Right renal cortex interstitium (tissue), 3 donors: ENCODE results near the gene FAS. TPM values are rescaled to one million over a fixed set of nuclear protein-coding genes. Genes with fewer than 3 reads are reported as not detected.

Source experiments
- DNase-seq, 3 donors: peaks; one replicate each; pipeline ENCODE4 v3.0.0-alpha.2; 2013; ENCODE audit warnings: low read depth in 3 of 3, low spot score in 2 of 3
- polyA plus RNA-seq, 3 donors: library from polyadenylated mRNA; unstranded; fragments of 120-200 nt; gene quantifications; one replicate each; pipeline ENCODE4 v1.2.1, GENCODE V29; 2013; ENCODE audit not compliant: insufficient read length in 3 of 3

Gene FAS
- polyA plus RNA-seq, 3 donors, result 12.4 to 12.9 (median 12.5) TPM

GRCh38 chr10:88968391-88968790 is 22.2 kb upstream of the FAS start:
- DNase-seq, result no peak

GRCh38 chr10:88971221-88972061 is 19.2 kb upstream of the FAS start:
- DNase-seq, result no peak

- no peak for DNase-seq
Observed at GRCh38 chr10:88974012-88974411, 16.6 kb upstream of the FAS start.

- DNase-seq, result no peak
Observed at GRCh38 chr10:88974446-88975376, 15.9 kb upstream of the FAS start.

- no peak for DNase-seq
Observed at GRCh38 chr10:88975377-88975720, 15.2 kb upstream of the FAS start.

- no peak for DNase-seq
Observed at GRCh38 chr10:88978463-88978862, 12.1 kb upstream of the FAS start.

- no peak for DNase-seq
Observed at GRCh38 chr10:88979153-88979562, 11.4 kb upstream of the FAS start.

GRCh38 chr10:88979603-88980002 is 11.0 kb upstream of the FAS start:
- DNase-seq, result no peak

GRCh38 chr10:88980247-88980646 is 10.4 kb upstream of the FAS start:
- no peak for DNase-seq

- no peak for DNase-seq
Observed at GRCh38 chr10:88980800-88981199, 9.8 kb upstream of the FAS start.

GRCh38 chr10:88981435-88981834 is 9.2 kb upstream of the FAS start:
- no peak for DNase-seq

- DNase-seq, result no peak
Observed at GRCh38 chr10:88982366-88982765, 8.2 kb upstream of the FAS start.

GRCh38 chr10:88983206-88983605 is 7.4 kb upstream of the FAS start:
- no peak for DNase-seq

GRCh38 chr10:88983939-88984338 is 6.7 kb upstream of the FAS start:
- DNase-seq, result no peak

- no peak for DNase-seq
Observed at GRCh38 chr10:88984525-88984924, 6.1 kb upstream of the FAS start.

- peak in 1 of 3 donors; percentile 23 for DNase-seq
Observed at GRCh38 chr10:88986549-88987242, 3.9 kb upstream of the FAS start.

- DNase-seq, result no peak
Observed at GRCh38 chr10:88987243-88987725, 3.3 kb upstream of the FAS start.

GRCh38 chr10:88987840-88988239 is 2.8 kb upstream of the FAS start:
- DNase-seq, result no peak

- DNase-seq, result no peak
Observed at GRCh38 chr10:88989423-88989822, 1.2 kb upstream of the FAS start.

GRCh38 chr10:88989824-88990383 is 694 bp upstream of the FAS start:
- DNase-seq, result peak in 2 of 3 donors; percentile 51 to 52
